Measurements from ENCODE around the gene ZC2HC1C. TPM values are rescaled to one million over a fixed set of nuclear protein-coding genes. Genes with fewer than 3 reads are reported as not detected.

Gene ZC2HC1C
- total RNA-seq, 1 donor from 2014 or later, result 1.0 TPM

DNA sequence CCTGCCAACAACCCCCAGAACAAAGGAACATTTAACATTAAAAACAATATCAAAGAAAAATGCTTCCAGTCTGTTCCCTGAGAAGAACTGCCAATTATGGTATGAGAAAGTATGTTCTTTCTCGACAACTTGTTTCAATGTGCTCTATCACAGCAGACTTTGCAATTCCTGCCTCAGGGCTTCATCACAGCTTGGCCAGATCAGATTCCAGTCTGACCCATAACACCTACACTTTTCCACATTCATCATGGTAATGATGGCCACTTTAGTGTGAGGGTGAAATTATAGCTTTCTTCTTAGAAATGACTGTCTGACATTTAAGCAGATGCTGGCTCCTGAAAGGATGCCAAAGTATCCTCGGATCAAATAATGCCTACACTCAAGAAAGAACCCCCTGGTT is 40.4 kb downstream of the ZC2HC1C start:
- Mint-ChIP-seq H3K36me3 (ENCODE audit: unreplicated experiment) (peaks cover 65% of the 10 kb centered on the region), H3K4me3 (ENCODE audit: unreplicated experiment) (no peak overlapping the region), H3K27me3 (ENCODE audit: unreplicated experiment) (no peaks in the 10 kb centered on the region), H3K4me1 (ENCODE audit: unreplicated experiment) (no peaks in the 10 kb centered on the region), H3K27ac (ENCODE audit: unreplicated experiment) (no peak overlapping the region), H3K9me3 (ENCODE audit: unreplicated experiment) (no peaks in the 10 kb centered on the region)
- DNase-seq (ENCODE audit: extremely low spot score, unreplicated experiment), result no peak
- TF ChIP-seq CTCF (IDR thresholded peaks at IDR 0.05), result no peak

DNA sequence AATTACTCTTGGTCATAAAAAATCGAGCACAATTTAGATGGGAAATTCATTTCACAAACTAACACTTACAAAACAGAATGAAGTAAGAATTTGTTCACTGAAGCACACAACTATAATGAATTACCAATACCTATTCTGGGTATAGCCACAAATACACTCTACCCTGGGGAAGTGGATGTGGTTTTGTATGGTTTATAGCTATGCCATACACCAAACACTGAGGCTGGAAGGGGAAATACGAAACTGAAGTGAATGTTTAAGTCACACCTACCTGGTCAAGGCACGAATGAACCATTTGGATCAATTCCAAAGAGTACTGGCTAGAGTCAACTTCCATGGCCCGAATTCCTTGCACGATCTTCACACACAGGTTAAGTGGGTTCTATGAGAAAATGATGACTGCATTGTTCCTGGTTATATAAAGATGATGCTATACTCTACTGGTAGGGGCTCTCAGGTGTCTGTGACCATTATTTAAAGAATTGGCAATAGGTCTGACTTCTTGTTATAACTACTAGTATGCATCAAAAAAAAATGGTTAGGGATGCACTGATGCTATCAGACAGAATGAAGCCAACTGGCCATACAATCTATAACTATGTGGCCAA is 44.6 kb downstream of the ZC2HC1C start:
- Mint-ChIP-seq H3K27me3 (ENCODE audit: unreplicated experiment) (no peaks in the 10 kb centered on the region), H3K27ac (ENCODE audit: unreplicated experiment) (no peak overlapping the region), H3K9me3 (ENCODE audit: unreplicated experiment) (no peaks in the 10 kb centered on the region), H3K36me3 (ENCODE audit: unreplicated experiment) (peaks cover 63% of the 10 kb centered on the region), H3K4me1 (ENCODE audit: unreplicated experiment) (no peaks in the 10 kb centered on the region), H3K4me3 (ENCODE audit: unreplicated experiment) (no peak overlapping the region)
- TF ChIP-seq CTCF (IDR thresholded peaks at IDR 0.05), result no peak
- no peak for DNase-seq (ENCODE audit: extremely low spot score, unreplicated experiment)

DNA sequence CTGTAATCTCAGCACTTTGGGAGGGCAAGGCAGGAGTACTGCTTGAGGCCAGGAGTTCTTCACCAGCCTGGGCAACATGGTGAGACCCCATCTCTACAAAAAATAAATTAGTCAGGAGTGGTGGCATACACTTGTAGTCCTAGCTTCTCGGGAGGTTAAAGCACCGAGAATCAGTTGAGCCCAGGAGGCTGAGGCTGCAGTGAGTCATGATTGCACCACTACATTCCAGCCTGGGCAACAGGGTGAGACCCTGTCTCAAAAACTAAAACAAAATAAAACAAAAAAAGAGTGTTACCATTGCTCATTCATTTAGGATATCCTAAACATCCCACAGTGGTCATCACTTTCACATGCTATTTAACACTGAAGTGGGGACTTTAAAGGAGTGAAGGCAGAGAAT is 49.6 kb downstream of the ZC2HC1C start:
- H3K27me3 Mint-ChIP-seq (ENCODE audit: unreplicated experiment), result no peaks in the 10 kb centered on the region
- TF ChIP-seq CTCF (IDR thresholded peaks at IDR 0.05), result no peak
- H3K4me3 Mint-ChIP-seq (ENCODE audit: unreplicated experiment), result no peak overlapping the region
- H3K27ac Mint-ChIP-seq (ENCODE audit: unreplicated experiment), result no peak overlapping the region
- H3K9me3 Mint-ChIP-seq (ENCODE audit: unreplicated experiment), result no peaks in the 10 kb centered on the region
- no peak for DNase-seq (ENCODE audit: extremely low spot score, unreplicated experiment)
- H3K36me3 Mint-ChIP-seq (ENCODE audit: unreplicated experiment), result peaks cover 37% of the 10 kb centered on the region
- peaks cover 4% of the 10 kb centered on the region for H3K4me1 Mint-ChIP-seq (ENCODE audit: unreplicated experiment)

- no peak overlapping the region for H3K4me3 Mint-ChIP-seq (ENCODE audit: unreplicated experiment)
- no peak overlapping the region for H3K27ac Mint-ChIP-seq (ENCODE audit: unreplicated experiment)
- peaks cover 19% of the 10 kb centered on the region for H3K4me1 Mint-ChIP-seq (ENCODE audit: unreplicated experiment)
These were observed 51.3 kb downstream of the ZC2HC1C start for GRCh38 chr14:75120541-75121291.

More at GRCh38 chr14:75120541-75121291, 51.3 kb downstream of the ZC2HC1C start:
- H3K9me3 Mint-ChIP-seq (ENCODE audit: unreplicated experiment), result no peaks in the 10 kb centered on the region
- peaks cover 33% of the 10 kb centered on the region for H3K36me3 Mint-ChIP-seq (ENCODE audit: unreplicated experiment)
- H3K27me3 Mint-ChIP-seq (ENCODE audit: unreplicated experiment), result no peaks in the 10 kb centered on the region
- DNase-seq (ENCODE audit: extremely low spot score, unreplicated experiment), result no peak
- no peak for TF ChIP-seq CTCF (IDR thresholded peaks at IDR 0.05)

Measured in osteocyte (in vitro differentiated cells).